ENCODE measurements around the gene NOG. TPM values are rescaled to one million over a fixed set of nuclear protein-coding genes. Genes with fewer than 3 reads are reported as not detected.
A peak's percentile ranks its signal among the peaks of the same experiment; 100 is the strongest.

The NOG gene
- total and polyA plus RNA-seq, 2 experiments from 2014 or later: 0.39 to 0.66 TPM

DNA sequence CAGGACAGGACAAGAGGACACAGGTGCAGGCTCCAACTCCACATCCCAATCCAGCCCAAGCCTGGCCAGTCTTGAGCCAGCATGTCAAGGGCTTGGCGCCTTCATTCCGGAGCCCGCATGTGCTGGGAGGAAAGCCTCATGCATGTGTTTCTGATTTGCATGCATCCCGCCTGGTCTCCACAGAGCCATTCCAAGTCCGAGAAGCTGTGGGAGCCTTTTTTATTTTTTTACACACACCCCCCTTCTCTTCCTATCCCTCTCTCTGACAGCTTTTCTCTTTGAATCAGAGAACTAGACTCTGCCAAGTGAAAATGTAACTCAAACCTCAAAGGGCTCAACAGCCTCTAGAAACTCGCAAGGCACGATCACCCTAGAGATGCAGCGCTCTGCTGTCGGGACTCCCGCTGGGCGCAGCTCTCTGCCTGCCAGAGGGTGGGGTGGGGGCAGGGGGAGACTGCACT is 45.1 kb downstream of the NOG start:
- Histone ChIP-seq H3K79me2 (replicated peaks; ENCODE audit: insufficient read depth) (no peaks in the 10 kb centered on the region), H2AFZ (no peak overlapping the region), H3K27me3 (ENCODE audit: insufficient read depth) (no peaks in the 10 kb centered on the region), H3K4me2 (no peak overlapping the region), H3K4me3 (no peak overlapping the region), H3K36me3 (ENCODE audit: insufficient read depth) (no peaks in the 10 kb centered on the region), H3K4me1 (ENCODE audit: insufficient read depth) (no peaks in the 10 kb centered on the region), H3K9me2 (ENCODE audit: insufficient read depth) (no peaks in the 10 kb centered on the region), H3F3A (replicated peaks; ENCODE audit: low read depth) (no peaks in the 10 kb centered on the region), H4K20me1 (replicated peaks; ENCODE audit: insufficient read depth) (no peaks in the 10 kb centered on the region), H3K27ac (ENCODE audit: low read depth) (no peak overlapping the region)
- TF ChIP-seq CTCF (conservative IDR thresholded peaks at IDR 0.05; ENCODE audit: low read depth in 2 of 2): no peak
- TF ChIP-seq EZH2 (IDR thresholded peaks at IDR 0.05; ENCODE audit: low read depth, unreplicated experiment): no peak
- TF ChIP-seq STAT1 (IDR thresholded peaks at IDR 0.05; ENCODE audit: unreplicated experiment): no peak
- TF ChIP-seq, protein P1, sequence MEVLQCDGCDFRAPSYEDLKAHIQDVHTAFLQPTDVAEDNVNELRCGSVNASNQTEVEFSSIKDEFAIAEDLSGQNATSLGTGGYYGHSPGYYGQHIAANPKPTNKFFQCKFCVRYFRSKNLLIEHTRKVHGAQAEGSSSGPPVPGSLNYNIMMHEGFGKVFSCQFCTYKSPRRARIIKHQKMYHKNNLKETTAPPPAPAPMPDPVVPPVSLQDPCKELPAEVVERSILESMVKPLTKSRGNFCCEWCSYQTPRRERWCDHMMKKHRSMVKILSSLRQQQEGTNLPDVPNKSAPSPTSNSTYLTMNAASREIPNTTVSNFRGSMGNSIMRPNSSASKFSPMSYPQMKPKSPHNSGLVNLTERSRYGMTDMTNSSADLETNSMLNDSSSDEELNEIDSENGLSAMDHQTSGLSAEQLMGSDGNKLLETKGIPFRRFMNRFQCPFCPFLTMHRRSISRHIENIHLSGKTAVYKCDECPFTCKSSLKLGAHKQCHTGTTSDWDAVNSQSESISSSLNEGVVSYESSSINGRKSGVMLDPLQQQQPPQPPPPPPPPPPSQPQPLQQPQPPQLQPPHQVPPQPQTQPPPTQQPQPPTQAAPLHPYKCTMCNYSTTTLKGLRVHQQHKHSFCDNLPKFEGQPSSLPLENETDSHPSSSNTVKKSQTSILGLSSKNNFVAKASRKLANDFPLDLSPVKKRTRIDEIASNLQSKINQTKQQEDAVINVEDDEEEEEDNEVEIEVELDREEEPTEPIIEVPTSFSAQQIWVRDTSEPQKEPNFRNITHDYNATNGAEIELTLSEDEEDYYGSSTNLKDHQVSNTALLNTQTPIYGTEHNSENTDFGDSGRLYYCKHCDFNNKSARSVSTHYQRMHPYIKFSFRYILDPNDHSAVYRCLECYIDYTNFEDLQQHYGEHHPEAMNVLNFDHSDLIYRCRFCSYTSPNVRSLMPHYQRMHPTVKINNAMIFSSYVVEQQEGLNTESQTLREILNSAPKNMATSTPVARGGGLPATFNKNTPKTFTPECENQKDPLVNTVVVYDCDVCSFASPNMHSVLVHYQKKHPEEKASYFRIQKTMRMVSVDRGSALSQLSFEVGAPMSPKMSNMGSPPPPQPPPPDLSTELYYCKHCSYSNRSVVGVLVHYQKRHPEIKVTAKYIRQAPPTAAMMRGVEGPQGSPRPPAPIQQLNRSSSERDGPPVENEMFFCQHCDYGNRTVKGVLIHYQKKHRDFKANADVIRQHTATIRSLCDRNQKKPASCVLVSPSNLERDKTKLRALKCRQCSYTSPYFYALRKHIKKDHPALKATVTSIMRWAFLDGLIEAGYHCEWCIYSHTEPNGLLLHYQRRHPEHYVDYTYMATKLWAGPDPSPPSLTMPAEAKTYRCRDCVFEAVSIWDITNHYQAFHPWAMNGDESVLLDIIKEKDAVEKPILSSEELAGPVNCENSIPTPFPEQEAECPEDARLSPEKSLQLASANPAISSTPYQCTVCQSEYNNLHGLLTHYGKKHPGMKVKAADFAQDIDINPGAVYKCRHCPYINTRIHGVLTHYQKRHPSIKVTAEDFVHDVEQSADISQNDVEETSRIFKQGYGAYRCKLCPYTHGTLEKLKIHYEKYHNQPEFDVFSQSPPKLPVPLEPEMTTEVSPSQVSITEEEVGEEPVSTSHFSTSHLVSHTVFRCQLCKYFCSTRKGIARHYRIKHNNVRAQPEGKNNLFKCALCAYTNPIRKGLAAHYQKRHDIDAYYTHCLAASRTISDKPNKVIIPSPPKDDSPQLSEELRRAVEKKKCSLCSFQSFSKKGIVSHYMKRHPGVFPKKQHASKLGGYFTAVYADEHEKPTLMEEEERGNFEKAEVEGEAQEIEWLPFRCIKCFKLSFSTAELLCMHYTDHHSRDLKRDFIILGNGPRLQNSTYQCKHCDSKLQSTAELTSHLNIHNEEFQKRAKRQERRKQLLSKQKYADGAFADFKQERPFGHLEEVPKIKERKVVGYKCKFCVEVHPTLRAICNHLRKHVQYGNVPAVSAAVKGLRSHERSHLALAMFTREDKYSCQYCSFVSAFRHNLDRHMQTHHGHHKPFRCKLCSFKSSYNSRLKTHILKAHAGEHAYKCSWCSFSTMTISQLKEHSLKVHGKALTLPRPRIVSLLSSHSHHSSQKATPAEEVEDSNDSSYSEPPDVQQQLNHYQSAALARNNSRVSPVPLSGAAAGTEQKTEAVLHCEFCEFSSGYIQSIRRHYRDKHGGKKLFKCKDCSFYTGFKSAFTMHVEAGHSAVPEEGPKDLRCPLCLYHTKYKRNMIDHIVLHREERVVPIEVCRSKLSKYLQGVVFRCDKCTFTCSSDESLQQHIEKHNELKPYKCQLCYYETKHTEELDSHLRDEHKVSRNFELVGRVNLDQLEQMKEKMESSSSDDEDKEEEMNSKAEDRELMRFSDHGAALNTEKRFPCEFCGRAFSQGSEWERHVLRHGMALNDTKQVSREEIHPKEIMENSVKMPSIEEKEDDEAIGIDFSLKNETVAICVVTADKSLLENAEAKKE (CRISPR knock-in tag; IDR thresholded peaks at IDR 0.05): no peak
- no peak for TF ChIP-seq POLR2AphosphoS5 (IDR thresholded peaks at IDR 0.05; ENCODE audit: low read depth)
- no peak for TF ChIP-seq NANOG (IDR thresholded peaks at IDR 0.05; ENCODE audit: borderline replicate concordance)
- TF ChIP-seq ZNF114 (CRISPR knock-in tag; IDR thresholded peaks at IDR 0.05): no peak
- no peak for TF ChIP-seq ETS1 (IDR thresholded peaks at IDR 0.05)
- TF ChIP-seq, protein P2, sequence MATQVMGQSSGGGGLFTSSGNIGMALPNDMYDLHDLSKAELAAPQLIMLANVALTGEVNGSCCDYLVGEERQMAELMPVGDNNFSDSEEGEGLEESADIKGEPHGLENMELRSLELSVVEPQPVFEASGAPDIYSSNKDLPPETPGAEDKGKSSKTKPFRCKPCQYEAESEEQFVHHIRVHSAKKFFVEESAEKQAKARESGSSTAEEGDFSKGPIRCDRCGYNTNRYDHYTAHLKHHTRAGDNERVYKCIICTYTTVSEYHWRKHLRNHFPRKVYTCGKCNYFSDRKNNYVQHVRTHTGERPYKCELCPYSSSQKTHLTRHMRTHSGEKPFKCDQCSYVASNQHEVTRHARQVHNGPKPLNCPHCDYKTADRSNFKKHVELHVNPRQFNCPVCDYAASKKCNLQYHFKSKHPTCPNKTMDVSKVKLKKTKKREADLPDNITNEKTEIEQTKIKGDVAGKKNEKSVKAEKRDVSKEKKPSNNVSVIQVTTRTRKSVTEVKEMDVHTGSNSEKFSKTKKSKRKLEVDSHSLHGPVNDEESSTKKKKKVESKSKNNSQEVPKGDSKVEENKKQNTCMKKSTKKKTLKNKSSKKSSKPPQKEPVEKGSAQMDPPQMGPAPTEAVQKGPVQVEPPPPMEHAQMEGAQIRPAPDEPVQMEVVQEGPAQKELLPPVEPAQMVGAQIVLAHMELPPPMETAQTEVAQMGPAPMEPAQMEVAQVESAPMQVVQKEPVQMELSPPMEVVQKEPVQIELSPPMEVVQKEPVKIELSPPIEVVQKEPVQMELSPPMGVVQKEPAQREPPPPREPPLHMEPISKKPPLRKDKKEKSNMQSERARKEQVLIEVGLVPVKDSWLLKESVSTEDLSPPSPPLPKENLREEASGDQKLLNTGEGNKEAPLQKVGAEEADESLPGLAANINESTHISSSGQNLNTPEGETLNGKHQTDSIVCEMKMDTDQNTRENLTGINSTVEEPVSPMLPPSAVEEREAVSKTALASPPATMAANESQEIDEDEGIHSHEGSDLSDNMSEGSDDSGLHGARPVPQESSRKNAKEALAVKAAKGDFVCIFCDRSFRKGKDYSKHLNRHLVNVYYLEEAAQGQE (IDR thresholded peaks at IDR 0.05; ENCODE audit: unreplicated experiment): no peak
- Mint-ChIP-seq H3K27ac (no peak overlapping the region), H3K9me3 (no peaks in the 10 kb centered on the region), H3K4me1 (peaks cover 7% of the 10 kb centered on the region; the same call in 2 of the 3 replicates), H3K27me3 (ENCODE audit: insufficient read depth, low read depth, poor library complexity) (peaks cover 1% of the 10 kb centered on the region), H3K36me3 (ENCODE audit: low read depth) (no peaks in the 10 kb centered on the region), H3K4me3 (no peak overlapping the region)
- DNase-seq (ENCODE audit: low spot score) (no peak), ATAC-seq (peak; percentile 65)

Measured in GM23338 (cell line).